ENCODE measurements around the gene CNGA4.

Gene CNGA4

GRCh38 chr11:6224421-6224820 lies 14.5 kb upstream of the CNGA4 start:
- H3K27ac ChIP-seq (ENCODE audit: low read depth, low read length): no peak overlapping the region
- no CpG with 5 or more reads among the region's 3 CpGs for WGBS (ENCODE audit: extremely low coverage, insufficient coverage, insufficient read length)
- no peak overlapping the region for H3K4me2 ChIP-seq (ENCODE audit: low read length)
- H2AFZ ChIP-seq (ENCODE audit: insufficient read depth, low read length, poor library complexity): no peak overlapping the region
- H3K9ac ChIP-seq (ENCODE audit: low read length): no peak overlapping the region
- no peaks in the 10 kb centered on the region for H3K79me2 ChIP-seq (ENCODE audit: control insufficient read depth, insufficient read depth, low read length, poor library complexity)
- H3K18ac ChIP-seq (ENCODE audit: low read length): no peak overlapping the region
- H3K4me1 ChIP-seq (ENCODE audit: control insufficient read depth in 1 of 2, insufficient read depth in 2 of 2, low read length in 2 of 2): no peaks in the 10 kb centered on the region
- H3K36me3 ChIP-seq (ENCODE audit: control insufficient read depth in 1 of 2, insufficient read depth in 2 of 2, low read length in 2 of 2): peaks cover 20 to 24% of the 10 kb centered on the region in 2 experiments
- H2BK5ac ChIP-seq (ENCODE audit: low read depth, low read length, poor library complexity): no peak overlapping the region
- H3K4me3 ChIP-seq (ENCODE audit: low read depth, low read length): no peak overlapping the region
- DNase-seq: no peak
- H3K27me3 ChIP-seq (ENCODE audit: insufficient read depth, low read length): no peaks in the 10 kb centered on the region
- H4K8ac ChIP-seq (ENCODE audit: low read depth, low read length): no peak overlapping the region
- H3K14ac ChIP-seq (ENCODE audit: low read length): no peak overlapping the region
- H2BK12ac ChIP-seq (ENCODE audit: low read length): no peak overlapping the region
- no peaks in the 10 kb centered on the region for H3K9me3 ChIP-seq (ENCODE audit: insufficient read depth, low read depth, low read length)
- no peak overlapping the region for H3K4ac ChIP-seq (ENCODE audit: low read depth, low read length)
- no peak overlapping the region for H4K12ac ChIP-seq (ENCODE audit: low read depth, low read length)
- no peak overlapping the region for H2BK120ac ChIP-seq (ENCODE audit: insufficient read depth, low read length, poor library complexity)
- no peaks in the 10 kb centered on the region for H3K79me1 ChIP-seq (ENCODE audit: low read length)
- no peak overlapping the region for H2AK5ac ChIP-seq (ENCODE audit: low read length)
- no peak overlapping the region for H4K91ac ChIP-seq (ENCODE audit: low read depth, low read length)
- H3K23ac ChIP-seq (ENCODE audit: low read length): no peak overlapping the region

GRCh38 chr11:6225024-6225423 lies 13.9 kb upstream of the CNGA4 start:
- no peak overlapping the region for H3K4me3 ChIP-seq (ENCODE audit: low read depth, low read length)
- no peak overlapping the region for H4K8ac ChIP-seq (ENCODE audit: low read depth, low read length)
- WGBS (ENCODE audit: extremely low coverage, insufficient coverage, insufficient read length): no CpG with 5 or more reads among the region's 1 CpG

DNA sequence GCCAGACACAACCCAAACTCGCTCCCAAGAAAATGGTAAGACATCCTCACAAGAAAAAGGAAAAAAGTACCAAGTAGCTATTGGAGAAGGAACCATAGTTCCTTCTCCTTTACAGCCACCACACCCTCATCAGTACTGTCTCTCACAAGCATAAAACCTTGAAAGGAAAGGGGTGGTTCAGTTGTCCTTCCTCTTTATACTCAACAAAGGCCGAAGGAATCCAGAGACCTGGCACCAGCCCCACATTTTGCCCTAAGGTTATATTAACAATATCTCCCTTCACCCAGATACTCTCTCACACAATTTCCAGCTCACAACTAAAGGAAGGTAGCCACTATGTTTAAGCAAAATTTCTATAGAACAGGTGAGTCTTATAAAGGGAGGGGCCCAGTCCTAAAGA lies 13.0 kb upstream of the CNGA4 start:
- Histone ChIP-seq H4K8ac (ENCODE audit: low read depth, low read length) (no peak overlapping the region), H3K4me3 (ENCODE audit: low read depth, low read length) (no peak overlapping the region), H3K4me2 (ENCODE audit: low read length) (no peak overlapping the region), H2AK5ac (ENCODE audit: low read length) (no peak overlapping the region), H2BK5ac (ENCODE audit: low read depth, low read length, poor library complexity) (no peak overlapping the region), H2AFZ (ENCODE audit: insufficient read depth, low read length, poor library complexity) (no peak overlapping the region), H3K4me1 (ENCODE audit: control insufficient read depth in 1 of 2, insufficient read depth in 2 of 2, low read length in 2 of 2) (peaks cover 2 to 4% of the 10 kb centered on the region in 2 experiments), H3K79me1 (ENCODE audit: low read length) (no peaks in the 10 kb centered on the region), H3K36me3 (ENCODE audit: control insufficient read depth in 1 of 2, insufficient read depth in 2 of 2, low read length in 2 of 2) (peaks cover 20 to 24% of the 10 kb centered on the region in 2 experiments), H3K27ac (ENCODE audit: low read depth, low read length) (no peak overlapping the region), H3K14ac (ENCODE audit: low read length) (no peak overlapping the region), H3K27me3 (ENCODE audit: insufficient read depth, low read length) (no peaks in the 10 kb centered on the region), H4K91ac (ENCODE audit: low read depth, low read length) (no peak overlapping the region), H2BK120ac (ENCODE audit: insufficient read depth, low read length, poor library complexity) (no peak overlapping the region), H3K79me2 (ENCODE audit: control insufficient read depth, insufficient read depth, low read length, poor library complexity) (no peaks in the 10 kb centered on the region), H3K9ac (ENCODE audit: low read length) (no peak overlapping the region), H3K4ac (ENCODE audit: low read depth, low read length) (no peak overlapping the region), H2BK12ac (ENCODE audit: low read length) (no peak overlapping the region), H3K9me3 (ENCODE audit: insufficient read depth, low read depth, low read length) (no peaks in the 10 kb centered on the region), H4K12ac (ENCODE audit: low read depth, low read length) (no peak overlapping the region), H3K18ac (ENCODE audit: low read length) (no peak overlapping the region), H3K23ac (ENCODE audit: low read length) (no peak overlapping the region)
- WGBS (ENCODE audit: extremely low coverage, insufficient coverage, insufficient read length): no CpG with 5 or more reads among the region's 2 CpGs
- no peak for DNase-seq

More at GRCh38 chr11:6225024-6225423, 13.9 kb upstream of the CNGA4 start:
- Histone ChIP-seq H3K4me2 (ENCODE audit: low read length) (no peak overlapping the region), H3K4me1 (ENCODE audit: control insufficient read depth in 1 of 2, insufficient read depth in 2 of 2, low read length in 2 of 2) (peaks cover 2 to 3% of the 10 kb centered on the region in 2 experiments), H3K18ac (ENCODE audit: low read length) (no peak overlapping the region), H3K27ac (ENCODE audit: low read depth, low read length) (no peak overlapping the region), H3K9me3 (ENCODE audit: insufficient read depth, low read depth, low read length) (no peaks in the 10 kb centered on the region), H3K27me3 (ENCODE audit: insufficient read depth, low read length) (no peaks in the 10 kb centered on the region), H3K36me3 (ENCODE audit: control insufficient read depth in 1 of 2, insufficient read depth in 2 of 2, low read length in 2 of 2) (peaks cover 20 to 24% of the 10 kb centered on the region in 2 experiments), H4K12ac (ENCODE audit: low read depth, low read length) (no peak overlapping the region), H2BK5ac (ENCODE audit: low read depth, low read length, poor library complexity) (no peak overlapping the region), H2AK5ac (ENCODE audit: low read length) (no peak overlapping the region), H2BK12ac (ENCODE audit: low read length) (no peak overlapping the region), H3K4ac (ENCODE audit: low read depth, low read length) (no peak overlapping the region), H3K79me2 (ENCODE audit: control insufficient read depth, insufficient read depth, low read length, poor library complexity) (no peaks in the 10 kb centered on the region), H3K9ac (ENCODE audit: low read length) (no peak overlapping the region), H2AFZ (ENCODE audit: insufficient read depth, low read length, poor library complexity) (no peak overlapping the region), H4K91ac (ENCODE audit: low read depth, low read length) (no peak overlapping the region), H3K14ac (ENCODE audit: low read length) (no peak overlapping the region), H3K79me1 (ENCODE audit: low read length) (no peaks in the 10 kb centered on the region), H2BK120ac (ENCODE audit: insufficient read depth, low read length, poor library complexity) (no peak overlapping the region), H3K23ac (ENCODE audit: low read length) (no peak overlapping the region)
- peak in 1 of 2 donors; percentile 34 for DNase-seq

DNA sequence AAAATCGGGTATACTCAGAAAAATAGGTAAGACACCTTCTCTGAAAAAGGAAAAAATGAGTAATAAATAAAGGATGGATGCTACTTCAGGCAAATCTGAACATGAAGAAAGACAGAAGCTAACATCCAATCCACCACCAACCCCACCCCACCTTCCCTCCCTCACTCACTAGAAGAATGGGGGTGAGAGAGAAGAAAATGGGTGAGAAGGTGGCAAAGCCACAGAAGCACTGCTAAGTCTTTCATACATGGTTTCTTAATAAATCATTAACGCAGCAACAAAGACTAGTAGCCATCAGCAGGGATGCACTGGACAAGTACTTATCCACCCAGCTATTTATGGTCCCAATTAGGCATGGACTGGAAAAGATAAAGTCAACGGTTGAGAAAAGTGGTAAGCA lies 10.4 kb upstream of the CNGA4 start:
- no peak overlapping the region for H3K4me3 ChIP-seq (ENCODE audit: low read depth, low read length)
- no peak overlapping the region for H3K27ac ChIP-seq (ENCODE audit: low read depth, low read length)
- no CpG with 5 or more reads among the region's 3 CpGs for WGBS (ENCODE audit: extremely low coverage, insufficient coverage, insufficient read length)
- no peaks in the 10 kb centered on the region for H3K79me1 ChIP-seq (ENCODE audit: low read length)
- no peak overlapping the region for H2AK5ac ChIP-seq (ENCODE audit: low read length)
- no peaks in the 10 kb centered on the region for H3K9me3 ChIP-seq (ENCODE audit: insufficient read depth, low read depth, low read length)
- no peak overlapping the region for H4K8ac ChIP-seq (ENCODE audit: low read depth, low read length)
- H4K91ac ChIP-seq (ENCODE audit: low read depth, low read length): no peak overlapping the region
- H3K18ac ChIP-seq (ENCODE audit: low read length): no peak overlapping the region
- no peak overlapping the region for H2BK12ac ChIP-seq (ENCODE audit: low read length)
- H2AFZ ChIP-seq (ENCODE audit: insufficient read depth, low read length, poor library complexity): no peak overlapping the region
- H3K4ac ChIP-seq (ENCODE audit: low read depth, low read length): no peak overlapping the region
- H3K36me3 ChIP-seq (ENCODE audit: control insufficient read depth in 1 of 2, insufficient read depth in 2 of 2, low read length in 2 of 2): peaks cover 9% of the 10 kb centered on the region in 2 experiments
- no peak overlapping the region for H3K14ac ChIP-seq (ENCODE audit: low read length)
- no peak overlapping the region for H2BK120ac ChIP-seq (ENCODE audit: insufficient read depth, low read length, poor library complexity)
- no peak overlapping the region for H3K4me2 ChIP-seq (ENCODE audit: low read length)
- no peaks in the 10 kb centered on the region for H3K27me3 ChIP-seq (ENCODE audit: insufficient read depth, low read length)
- no peak overlapping the region for H3K9ac ChIP-seq (ENCODE audit: low read length)
- H3K4me1 ChIP-seq (ENCODE audit: control insufficient read depth in 1 of 2, insufficient read depth in 2 of 2, low read length in 2 of 2): peaks cover 2 to 4% of the 10 kb centered on the region in 2 experiments
- H4K12ac ChIP-seq (ENCODE audit: low read depth, low read length): no peak overlapping the region
- no peak overlapping the region for H3K23ac ChIP-seq (ENCODE audit: low read length)
- H2BK5ac ChIP-seq (ENCODE audit: low read depth, low read length, poor library complexity): no peak overlapping the region
- DNase-seq: no peak
- no peaks in the 10 kb centered on the region for H3K79me2 ChIP-seq (ENCODE audit: control insufficient read depth, insufficient read depth, low read length, poor library complexity)
